H1 (cell line): Measurements from ENCODE around the gene ACBD6. TPM values are rescaled to one million over a fixed set of nuclear protein-coding genes. Genes with fewer than 3 reads are reported as not detected.

ENCODE experiments used
- CTCF ChIA-PET: fragments of 300-600 bp; sonication (Branson Sonifier 250); formaldehyde crosslinking; loops from one replicate; lab custom pipeline; 2021; ENCODE audit not compliant: partially characterized antibody; lab: Charles Lee
- POLR2A ChIA-PET: fragments of 300-600 bp; sonication (Branson Sonifier 250); formaldehyde crosslinking; loops from one replicate; lab custom pipeline; 2021; ENCODE audit warnings: inconsistent platforms; ENCODE audit not compliant: partially characterized antibody; lab: Charles Lee
- DNase-seq, 2 experiments: peaks; one replicate each; pipeline versions ENCODE4 v3.0.0 to v3.0.0-alpha.2; 2010 to 2022; ENCODE audit warnings: low spot score in 2 of 2, low read depth in 1 of 2, mixed read lengths in 1 of 2
- FAIRE-seq: peaks from 2 replicates; lab custom pipeline; 2011; peaks lifted over from hg19 to GRCh38; lab: Jason Lieb, UNC
- H2AFZ ChIP-seq: 2 replicates; pipeline ENCODE4 v1.8.1; 2012; ENCODE audit warnings: low read length, inconsistent platforms
- H2AK5ac ChIP-seq: 2 replicates; pipeline ENCODE4 v1.6.1; 2013; ENCODE audit warnings: low read depth, low read length
- H2BK120ac ChIP-seq: replicated peaks from 2 replicates; pipeline ENCODE3; 2013; ENCODE audit warnings: low read depth, low read length, inconsistent platforms
- H2BK12ac ChIP-seq: 2 replicates; pipeline ENCODE4 v1.6.1; 2013; ENCODE audit warnings: low read depth, low read length
- H2BK15ac ChIP-seq: 2 replicates; pipeline ENCODE4 v1.6.1; 2013; ENCODE audit warnings: low read length
- H2BK20ac ChIP-seq: 2 replicates; pipeline ENCODE4 v1.6.1; 2013; ENCODE audit warnings: low read length
- H2BK5ac ChIP-seq: 2 replicates; pipeline ENCODE4 v1.6.1; 2013; ENCODE audit warnings: low read depth, low read length
- H3K14ac ChIP-seq: 2 replicates; pipeline ENCODE4 v1.6.1; 2013; ENCODE audit warnings: inconsistent platforms; ENCODE audit not compliant: insufficient read length
- H3K18ac ChIP-seq: 2 replicates; pipeline ENCODE4 v1.6.1; 2013; ENCODE audit warnings: low read length; ENCODE audit errors: extremely low read depth
- H3K23ac ChIP-seq: 2 replicates; pipeline ENCODE4 v1.6.1; 2013; ENCODE audit warnings: inconsistent platforms; ENCODE audit not compliant: insufficient read length
- H3K23me2 ChIP-seq: 2 replicates; pipeline ENCODE4 v1.6.1; 2013; ENCODE audit warnings: low read depth, low read length
- H3K27ac ChIP-seq: 2 replicates; pipeline ENCODE4 v1.6.1; 2011; ENCODE audit warnings: low read depth, low read length, inconsistent platforms
- H3K27me3 ChIP-seq, 4 experiments: replicated peaks in 1 of 4; 1 replicate in 1 of 4; 2 replicates in 3 of 4; pipeline versions ENCODE4 v1.6.1 to v1.8.1; 2011 to 2013; ENCODE audit warnings: low read length in 3 of 4, mild to moderate bottlenecking in 3 of 4, inconsistent platforms in 2 of 4, mixed read lengths in 2 of 4, moderate library complexity in 1 of 4; ENCODE audit not compliant: control insufficient read depth in 3 of 4, insufficient read depth in 3 of 4; ENCODE audit errors: extremely low read depth in 1 of 4
- H3K36me3 ChIP-seq, 4 experiments: 2 replicates each; pipeline versions ENCODE4 v1.6.1 to v1.8.1; 2011 to 2013; ENCODE audit warnings: mild to moderate bottlenecking in 4 of 4, low read length in 3 of 4, moderate library complexity in 2 of 4, control low read depth in 1 of 4, inconsistent platforms in 1 of 4; ENCODE audit not compliant: insufficient read depth in 4 of 4, control insufficient read depth in 2 of 4
- H3K4ac ChIP-seq: replicated peaks from 2 replicates; pipeline ENCODE3; 2013; ENCODE audit warnings: low read length, low read depth, mixed read lengths, inconsistent platforms; ENCODE audit not compliant: insufficient read length
- H3K4me1 ChIP-seq, 4 experiments: replicated peaks in 1 of 4; 1 replicate in 1 of 4; 2 replicates in 3 of 4; pipeline versions ENCODE4 v1.6.1 to v1.8.1; 2011 to 2013; ENCODE audit warnings: low read length in 3 of 4, inconsistent platforms in 2 of 4, mixed read lengths in 1 of 4; ENCODE audit not compliant: insufficient read depth in 4 of 4, control insufficient read depth in 3 of 4
- H3K4me2 ChIP-seq, 2 experiments: 2 replicates each; pipeline versions ENCODE4 v1.6.1 to v1.8.1; 2011 to 2013; ENCODE audit warnings: low read depth in 2 of 2, low read length in 2 of 2, control low read depth in 1 of 2, inconsistent platforms in 1 of 2, mild to moderate bottlenecking in 1 of 2; ENCODE audit not compliant: insufficient read depth in 1 of 2
- H3K4me3 ChIP-seq, 4 experiments: fragments of 200-600, 300-600 bp in 1 of 4; sonication (generic), shearing (Covaris generic), sonication (Bioruptor Twin) in 1 of 4; 2 replicates each; pipeline versions ENCODE4 v1.5.1 to v1.8.1; 2011 to 2016; ENCODE audit warnings: low read length in 4 of 4, low read depth in 3 of 4, control low read depth in 2 of 4, inconsistent platforms in 2 of 4, mild to moderate bottlenecking in 2 of 4, mixed read lengths in 1 of 4, moderate library complexity in 1 of 4; ENCODE audit not compliant: insufficient read depth in 2 of 4; ENCODE audit errors: extremely low read depth in 1 of 4
- H3K56ac ChIP-seq: replicated peaks from 2 replicates; pipeline ENCODE3; 2013; ENCODE audit warnings: low read depth, mild to moderate bottlenecking, mixed read lengths, low read length, inconsistent platforms; ENCODE audit not compliant: insufficient read length
- H3K79me1 ChIP-seq: 2 replicates; pipeline ENCODE4 v1.6.1; 2013; ENCODE audit warnings: low read depth, low read length, control low read depth
- H3K79me2 ChIP-seq, 2 experiments: 2 replicates each; pipeline versions ENCODE4 v1.6.1 to v1.8.1; 2012 to 2013; ENCODE audit warnings: low read length in 2 of 2, mild to moderate bottlenecking in 2 of 2, inconsistent platforms in 1 of 2; ENCODE audit not compliant: insufficient read depth in 2 of 2, control insufficient read depth in 1 of 2
- H3K9ac ChIP-seq, 4 experiments: replicated peaks in 1 of 4; 1 replicate in 1 of 4; 2 replicates in 3 of 4; pipeline versions ENCODE4 v1.6.1 to v1.8.1; 2011 to 2013; ENCODE audit warnings: low read depth in 3 of 4, low read length in 3 of 4, control low read depth in 2 of 4, mild to moderate bottlenecking in 2 of 4, moderate library complexity in 2 of 4, inconsistent platforms in 1 of 4; ENCODE audit errors: extremely low read depth in 1 of 4
- H3K9me3 ChIP-seq, 2 experiments: 2 replicates each; pipeline versions ENCODE4 v1.6.1 to v1.8.1; 2012 to 2013; ENCODE audit warnings: mild to moderate bottlenecking in 2 of 2, moderate library complexity in 2 of 2, control low read depth in 1 of 2, inconsistent platforms in 1 of 2, low read depth in 1 of 2, low read length in 1 of 2, mixed read lengths in 1 of 2; ENCODE audit not compliant: insufficient read depth in 2 of 2
- H4K20me1 ChIP-seq, 2 experiments: replicated peaks in 1 of 2; 2 replicates each; pipeline versions ENCODE3 to v1.8.1; 2011 to 2013; ENCODE audit warnings: inconsistent platforms in 2 of 2, low read length in 2 of 2, mild to moderate bottlenecking in 1 of 2; ENCODE audit not compliant: insufficient read depth in 2 of 2, control insufficient read depth in 1 of 2
- H4K5ac ChIP-seq: 2 replicates; pipeline ENCODE4 v1.6.1; 2013; ENCODE audit warnings: low read length, low read depth, mixed read lengths, inconsistent platforms; ENCODE audit not compliant: insufficient read length
- H4K8ac ChIP-seq: 2 replicates; pipeline ENCODE4 v1.8.0; 2013; ENCODE audit warnings: mild to moderate bottlenecking, moderate library complexity, low read length, inconsistent platforms; ENCODE audit not compliant: insufficient read depth; ENCODE audit errors: extremely low read depth
- H4K91ac ChIP-seq: replicated peaks from 2 replicates; pipeline ENCODE3; 2013; ENCODE audit warnings: low read length, mixed read lengths, inconsistent platforms; ENCODE audit not compliant: insufficient read length
- ASH2L ChIP-seq: fragments of 200-600, 300-600 bp; sonication (generic); IDR thresholded peaks from one replicate; pipeline ENCODE4 v1.7.1; 2017; ENCODE audit warnings: low read length
- HDAC6 ChIP-seq: IDR thresholded peaks from one replicate; pipeline ENCODE4 v1.7.1; 2012; ENCODE audit warnings: low read depth, mild to moderate bottlenecking, inconsistent platforms, low read length, moderate library complexity
- NANOG ChIP-seq: IDR thresholded peaks from 2 replicates; pipeline ENCODE4 v1.6.1; 2011; ENCODE audit warnings: low read length, low read depth, mild to moderate bottlenecking, inconsistent platforms; ENCODE audit not compliant: insufficient read depth, poor library complexity, severe bottlenecking
- SIN3A ChIP-seq, 2 experiments: IDR thresholded peaks in 1 of 2; conservative IDR thresholded peaks in 1 of 2; 2 replicates each; pipeline ENCODE4 v1.6.1; 2011 to 2012; ENCODE audit warnings: low read length in 2 of 2, improper control_type of control experiment in 1 of 2, low read depth in 1 of 2, mild to moderate bottlenecking in 1 of 2
- YY1 ChIP-seq: IDR thresholded peaks from 2 replicates; pipeline ENCODE4 v1.6.1; 2011; ENCODE audit warnings: low read depth, mild to moderate bottlenecking, low read length
- WGBS, 2 experiments: shearing (Covaris generic) in 1 of 2; methylation state at CpG; one replicate each; pipeline versions ENCODE4 v1.1.6 to v1.1.7; 2013 to 2015; ENCODE audit warnings: low lambda C conversion rate in 2 of 2, mixed read lengths in 2 of 2, inconsistent platforms in 1 of 2, low coverage in 1 of 2, missing lambda C conversion rate in 1 of 2; ENCODE audit not compliant: insufficient replicate concordance in 2 of 2, insufficient coverage in 1 of 2, insufficient read length in 1 of 2; ENCODE audit errors: extremely low coverage in 1 of 2, missing lambda C conversion rate in 1 of 2; 5-methylcytosine and 5-hydroxymethylcytosine counted together
- polyA plus RNA-seq, 7 experiments: library from polyadenylated mRNA; depleted of rRNA in 3 of 7; stranded (reverse) in 5 of 7; unstranded in 2 of 7; fragments of >200 nt in 5 of 7; fragments of 200-250 nt in 2 of 7; gene quantifications; 1 replicate in 5 of 7; 2 replicates in 1 of 7; 4 replicates in 1 of 7; pipeline versions ENCODE4 v1.2.1 to v1.2.3, GENCODE V29; 2011 to 2013; ENCODE audit warnings: missing spikeins in 2 of 7, mixed read lengths in 2 of 7
- total RNA-seq: library from RNA; stranded (reverse); fragmentation: NEBNext Ultra II Directional; extraction: Animal tissue kit (Norgen Biotek cat#: 25700); gene quantifications from 2 replicates; pipeline ENCODE4 v1.2.1, GENCODE V29; 2021

Gene ACBD6
- total and polyA plus RNA-seq, 2 of the 8 experiments (the other 6 are each of a cell fraction or from before 2014, with no cell fraction given) = 52.0 to 67.7 TPM

DNA sequence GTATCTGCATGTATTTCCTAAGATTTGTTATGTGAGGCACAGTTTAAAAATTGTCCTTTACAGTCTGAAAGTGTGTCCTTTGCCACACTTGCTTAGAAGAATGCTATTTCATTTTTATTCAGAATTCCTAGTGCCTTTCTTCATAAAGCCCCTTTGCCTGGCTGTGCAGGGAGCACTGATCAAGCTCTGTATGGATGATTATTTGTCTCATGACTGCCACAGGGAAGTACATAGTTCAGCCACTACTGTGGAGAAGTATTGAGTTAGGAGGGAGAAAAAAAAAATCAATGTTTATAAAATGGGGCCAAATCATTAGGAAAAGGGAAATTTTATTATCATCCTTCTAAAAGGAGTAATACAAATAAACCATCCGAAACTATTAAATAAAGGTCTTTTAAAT, 220.9 kb downstream of the ACBD6 start:
- ChIA-PET POLR2A (interaction anchor here (2.8 kb wide), 1 partner anchor 9 kb away, joined by 14 read pairs; no protein-coding TSS in a partner anchor), CTCF (interaction anchor here (1.1 to 9.2 kb wide), 4 partner anchors 10 to 102 kb away, joined by 4 to 77 read pairs (median 5); no protein-coding TSS in a partner anchor)
- H3K27me3 ChIP-seq = no peaks in the 10 kb centered on the region
- H2BK12ac ChIP-seq = no peak overlapping the region
- no peak overlapping the region for H2BK20ac ChIP-seq
- no peak for TF ChIP-seq HDAC6
- TF ChIP-seq SIN3A (conservative IDR thresholded peaks at IDR 0.05 in 1 of 2, IDR thresholded peaks at IDR 0.05 in 1 of 2; ENCODE audit: low read depth in 1 of 2, low read length in 2 of 2) = no peak
- TF ChIP-seq ASH2L = no peak
- no peak for TF ChIP-seq YY1
- no peak for TF ChIP-seq NANOG
- TF ChIP-seq, all 59 proteins: peak for 0
- H2BK5ac ChIP-seq = no peak overlapping the region
- peaks cover 0 to 9% (median 6%) of the 10 kb centered on the region in 4 experiments; a peak in 6 of 7 replicates for H3K4me1 ChIP-seq
- no peak overlapping the region for H3K9ac ChIP-seq
- no peak overlapping the region for H3K18ac ChIP-seq
- no peaks in the 10 kb centered on the region for H4K20me1 ChIP-seq
- no peak overlapping the region for H3K27ac ChIP-seq
- H3K23me2 ChIP-seq = no peaks in the 10 kb centered on the region
- H3K79me2 ChIP-seq = no peaks in the 10 kb centered on the region
- no peak overlapping the region for H4K91ac ChIP-seq
- no peak overlapping the region for H2AFZ ChIP-seq
- H2BK120ac ChIP-seq = no peak overlapping the region
- H3K4me3 ChIP-seq = no peak overlapping the region
- no peak overlapping the region for H4K8ac ChIP-seq
- no peak overlapping the region for H2AK5ac ChIP-seq
- H3K56ac ChIP-seq = no peak overlapping the region
- WGBS, 2 experiments = 91% methylated on average over 1 of the region's 1 CpG; no CpG with 5 or more reads in 1 of the 2 experiments
- no peak overlapping the region for H3K14ac ChIP-seq
- no peak overlapping the region for H3K23ac ChIP-seq
- no peaks in the 10 kb centered on the region for H3K79me1 ChIP-seq
- H3K4ac ChIP-seq = no peak overlapping the region
- FAIRE-seq = no peak
- H3K4me2 ChIP-seq = no peak overlapping the region
- H2BK15ac ChIP-seq = no peak overlapping the region
- H4K5ac ChIP-seq = no peak overlapping the region
- peaks cover 0 to under 1% (median 0%) of the 10 kb centered on the region in 4 experiments; a peak in 1 of 8 replicates for H3K36me3 ChIP-seq
- peaks cover 0 to 2% of the 10 kb centered on the region in 2 experiments; a peak in 2 of 4 replicates for H3K9me3 ChIP-seq
- no peak for DNase-seq
